H1 (cell line): ENCODE results near the gene TCF7L2. TPM values are rescaled to one million over a fixed set of nuclear protein-coding genes. Genes with fewer than 3 reads are reported as not detected.

Source experiments
- BCL11A ChIP-seq, 2 experiments: IDR thresholded peaks; one replicate each; pipeline ENCODE4 v1.6.1; 2011; ENCODE audit warnings: low read depth in 2 of 2, low read length in 2 of 2, mild to moderate bottlenecking in 2 of 2
- EP300 ChIP-seq, 2 experiments: IDR thresholded peaks; 1 replicate in 1 of 2; 2 replicates in 1 of 2; pipeline ENCODE4 v1.6.1; 2011 to 2012; ENCODE audit warnings: low read depth in 2 of 2, low read length in 2 of 2, mild to moderate bottlenecking in 2 of 2, borderline replicate concordance in 1 of 2, inconsistent platforms in 1 of 2, moderate library complexity in 1 of 2
- HDAC6 ChIP-seq: IDR thresholded peaks from one replicate; pipeline ENCODE4 v1.7.1; 2012; ENCODE audit warnings: low read depth, mild to moderate bottlenecking, inconsistent platforms, low read length, moderate library complexity
- KDM4A ChIP-seq: IDR thresholded peaks from one replicate; pipeline ENCODE4 v1.7.1; 2012; ENCODE audit warnings: low read depth, mild to moderate bottlenecking, moderate library complexity, low read length, inconsistent platforms; ENCODE audit not compliant: severe bottlenecking
- NANOG ChIP-seq: IDR thresholded peaks from 2 replicates; pipeline ENCODE4 v1.6.1; 2011; ENCODE audit warnings: low read length, low read depth, mild to moderate bottlenecking, inconsistent platforms; ENCODE audit not compliant: insufficient read depth, poor library complexity, severe bottlenecking
- NRF1 ChIP-seq: IDR thresholded peaks from 2 replicates; pipeline ENCODE4 v1.6.1; 2011; ENCODE audit warnings: mild to moderate bottlenecking, low read depth, low read length, improper control_type of control experiment
- RAD21 ChIP-seq, 2 experiments: IDR thresholded peaks in 1 of 2; conservative IDR thresholded peaks in 1 of 2; 2 replicates each; pipeline ENCODE4 v1.6.1; 2011; ENCODE audit warnings: low read depth in 2 of 2, low read length in 2 of 2, improper control_type of control experiment in 1 of 2, inconsistent platforms in 1 of 2, mild to moderate bottlenecking in 1 of 2, moderate library complexity in 1 of 2
- SIX5 ChIP-seq: IDR thresholded peaks from 2 replicates; pipeline ENCODE4 v1.6.1; 2011; ENCODE audit warnings: mild to moderate bottlenecking, low read depth, low read length
- TAF7 ChIP-seq: optimal IDR thresholded peaks from 2 replicates; pipeline ENCODE3; 2011; ENCODE audit warnings: low read depth, mild to moderate bottlenecking, inconsistent platforms, low read length, moderate library complexity, borderline replicate concordance
- polyA plus RNA-seq, 7 experiments: library from polyadenylated mRNA; depleted of rRNA in 3 of 7; stranded (reverse) in 5 of 7; unstranded in 2 of 7; fragments of >200 nt in 5 of 7; fragments of 200-250 nt in 2 of 7; gene quantifications; 1 replicate in 5 of 7; 2 replicates in 1 of 7; 4 replicates in 1 of 7; pipeline versions ENCODE4 v1.2.1 to v1.2.3, GENCODE V29; 2011 to 2013; ENCODE audit warnings: missing spikeins in 2 of 7, mixed read lengths in 2 of 7
- total RNA-seq: library from RNA; stranded (reverse); fragmentation: NEBNext Ultra II Directional; extraction: Animal tissue kit (Norgen Biotek cat#: 25700); gene quantifications from 2 replicates; pipeline ENCODE4 v1.2.1, GENCODE V29; 2021

TCF7L2 gene
- total and polyA plus RNA-seq, 2 of the 8 experiments (the other 6 are each of a cell fraction or from before 2014, with no cell fraction given), result 33.9 to 67.3 TPM

DNA sequence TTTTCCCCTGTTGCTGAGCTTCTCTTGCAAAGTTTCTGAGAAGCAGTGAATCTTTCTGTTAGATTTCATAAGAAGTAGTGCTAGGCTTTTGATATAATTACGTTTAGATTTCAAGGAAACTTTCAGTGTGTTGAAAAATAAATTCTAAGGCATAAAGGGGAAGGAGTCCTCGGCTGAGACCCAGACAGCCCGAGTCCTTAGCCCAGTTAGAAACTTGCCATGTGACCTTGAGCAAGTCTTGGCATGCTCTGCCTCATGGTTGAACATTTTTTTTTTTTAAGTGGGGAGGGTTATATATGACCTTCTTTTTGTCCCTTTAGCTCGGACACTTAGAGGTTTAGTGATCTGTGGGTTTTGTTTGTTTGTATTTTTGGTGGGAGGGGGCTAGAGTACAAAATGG, 117.5 kb downstream of the TCF7L2 start (continued):
- TF ChIP-seq RAD21 (IDR thresholded peaks at IDR 0.05 in 1 of 2, conservative IDR thresholded peaks at IDR 0.05 in 1 of 2; ENCODE audit: low read depth in 2 of 2, low read length in 2 of 2) (no peak), NANOG (no peak), KDM4A (no peak), EP300 (IDR thresholded peaks at IDR 0.05; ENCODE audit: borderline replicate concordance in 1 of 2, low read depth in 2 of 2, low read length in 2 of 2) (no peak), NRF1 (no peak), HDAC6 (no peak), TAF7 (no peak), BCL11A (IDR thresholded peaks at IDR 0.05; ENCODE audit: low read depth in 2 of 2, low read length in 2 of 2) (no peak), SIX5 (no peak)
